A673 (cell line): ENCODE measurements around the gene TAF6L.

ENCODE experiments used
- CTCF ChIP-seq: fragments of 300-800, 200-600 bp; sonication (generic); conservative IDR thresholded peaks from 2 replicates; pipeline ENCODE4 v1.5.1; 2017; ENCODE audit warnings: low read depth, mild to moderate bottlenecking, antibody characterized with exemption, low read length, moderate library complexity, mixed read lengths
- EZH2 ChIP-seq: fragments of 200-600 bp; sonication (generic); IDR thresholded peaks from 2 replicates; pipeline ENCODE4 v1.6.1; 2017; ENCODE audit warnings: borderline replicate concordance, low read depth, mild to moderate bottlenecking, mixed read lengths, antibody characterized with exemption, low read length; ENCODE audit not compliant: poor library complexity, severe bottlenecking

DNA sequence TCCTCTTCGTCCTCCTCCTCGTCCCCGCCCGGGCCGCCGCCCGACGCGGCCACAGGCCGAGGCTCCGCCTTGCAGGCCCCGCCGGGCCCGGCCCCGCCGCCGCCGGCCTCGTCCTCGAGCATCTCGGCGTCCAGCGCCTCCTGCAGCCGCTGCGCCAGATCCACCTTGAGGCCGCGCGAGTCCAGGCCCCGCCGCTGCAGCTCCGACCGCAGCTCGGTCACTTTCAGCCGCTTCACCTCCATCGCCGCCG, 44.4 kb upstream of the TAF6L start:
- TF ChIP-seq CTCF (no peak), EZH2 (no peak)
